ENCODE results near the gene RB1. TPM values are rescaled to one million over a fixed set of nuclear protein-coding genes. Genes with fewer than 3 reads are reported as not detected.
A peak's percentile ranks its signal among the peaks of the same experiment; 100 is the strongest.

RB1 gene
- total and polyA plus RNA-seq, 2 donors from 2014 or later = 12.3 to 46.5 TPM

- H3K4me1 ChIP-seq (ENCODE audit: control insufficient read depth in 2 of 3, insufficient read depth in 2 of 3, low read depth in 1 of 3, low read length in 3 of 3) = no peaks in the 10 kb centered on the region
- no peaks in the 10 kb centered on the region for H3K9me3 ChIP-seq (ENCODE audit: control insufficient read depth in 2 of 3, insufficient read depth in 1 of 3, low read length in 3 of 3)
- H3K27me3 ChIP-seq (ENCODE audit: control insufficient read depth, insufficient read depth, low read length) = no peaks in the 10 kb centered on the region
- DNase-seq (no peak), FAIRE-seq (no peak)
- peaks cover 0 to 3% (median 0%) of the 10 kb centered on the region in 3 donors for H3K36me3 ChIP-seq (ENCODE audit: control insufficient read depth in 2 of 3, insufficient read depth in 3 of 3, low read length in 3 of 3)
- H3K27ac ChIP-seq (ENCODE audit: low read depth in 2 of 2, low read length in 2 of 2) = peak overlapping the region; percentile 23 to 28
- intact Hi-C loops (cut with DNase I) = no loop called here
- no peak overlapping the region for H3K4me3 ChIP-seq (ENCODE audit: low read length in 3 of 3)
- TF ChIP-seq CTCF (IDR thresholded peaks at IDR 0.05; ENCODE audit: borderline replicate concordance, extremely low read depth, insufficient read depth) = no peak
- no peak overlapping the region for H3K9ac ChIP-seq (ENCODE audit: low read length in 3 of 3)
These were observed 189.7 kb downstream of the RB1 start for GRCh38 chr13:48493066-48493765.

- Histone ChIP-seq H3K9ac (ENCODE audit: low read length in 3 of 3) (no peak overlapping the region), H3K36me3 (ENCODE audit: control insufficient read depth in 2 of 3, insufficient read depth in 3 of 3, low read length in 3 of 3) (no peaks in the 10 kb centered on the region), H3K4me3 (ENCODE audit: low read length in 3 of 3) (no peak overlapping the region), H3K27ac (ENCODE audit: low read depth in 2 of 2, low read length in 2 of 2) (no peak overlapping the region), H3K9me3 (ENCODE audit: control insufficient read depth in 2 of 3, insufficient read depth in 1 of 3, low read length in 3 of 3) (no peaks in the 10 kb centered on the region), H3K4me1 (ENCODE audit: control insufficient read depth in 2 of 3, insufficient read depth in 2 of 3, low read depth in 1 of 3, low read length in 3 of 3) (no peaks in the 10 kb centered on the region), H3K27me3 (ENCODE audit: control insufficient read depth, insufficient read depth, low read length) (no peaks in the 10 kb centered on the region)
- TF ChIP-seq CTCF (IDR thresholded peaks at IDR 0.05; ENCODE audit: borderline replicate concordance, extremely low read depth, insufficient read depth) = no peak
- intact Hi-C loops (cut with DNase I) = no loop called here
- FAIRE-seq (no peak), DNase-seq (no peak)
These were observed 190.3 kb downstream of the RB1 start for GRCh38 chr13:48493851-48494250.

- TF ChIP-seq CTCF (IDR thresholded peaks at IDR 0.05; ENCODE audit: borderline replicate concordance, extremely low read depth, insufficient read depth) = no peak
- no peak overlapping the region for H3K4me3 ChIP-seq (ENCODE audit: low read length in 3 of 3)
- H3K27me3 ChIP-seq (ENCODE audit: control insufficient read depth, insufficient read depth, low read length) = no peaks in the 10 kb centered on the region
- H3K4me1 ChIP-seq (ENCODE audit: control insufficient read depth in 2 of 3, insufficient read depth in 2 of 3, low read depth in 1 of 3, low read length in 3 of 3) = no peaks in the 10 kb centered on the region
- H3K27ac ChIP-seq (ENCODE audit: low read depth in 2 of 2, low read length in 2 of 2) = no peak overlapping the region
- peak in 1 of 5 donors; percentile 30 for DNase-seq
- no peak overlapping the region for H3K9ac ChIP-seq (ENCODE audit: low read length in 3 of 3)
- peak; percentile 33 for FAIRE-seq
- intact Hi-C loops (cut with DNase I) = no loop called here
- H3K36me3 ChIP-seq (ENCODE audit: control insufficient read depth in 2 of 3, insufficient read depth in 3 of 3, low read length in 3 of 3) = peaks cover 0 to 9% (median 2%) of the 10 kb centered on the region in 3 donors
- no peaks in the 10 kb centered on the region for H3K9me3 ChIP-seq (ENCODE audit: control insufficient read depth in 2 of 3, insufficient read depth in 1 of 3, low read length in 3 of 3)
These were observed 191.3 kb downstream of the RB1 start for GRCh38 chr13:48494874-48495273.

Measured in kidney (tissue), 14 donors.